Fibroblast of pulmonary artery (primary cell): ENCODE data around the gene ANXA8L1.
"Not testable (repeated sequence)": the region's sequence is repeated elsewhere in the genome, so short reads cannot be mapped to it uniquely, and the experiment has no call there.

ENCODE experiments used
- DNase-seq: peaks from one replicate; pipeline ENCODE4 v3.0.0-alpha.2; 2010; ENCODE audit warnings: low read depth
- H3K4me3 ChIP-seq: replicated peaks from 2 replicates; pipeline ENCODE4 v1.5.1; 2011; ENCODE audit warnings: low read depth, mild to moderate bottlenecking, control low read depth, low read length, moderate library complexity

ANXA8L1 gene

GRCh38 chr10:46423550-46423949 lies 48.0 kb downstream of the ANXA8L1 start:
- not testable (repeated sequence) for DNase-seq, H3K4me3 ChIP-seq

- DNase-seq, H3K4me3 ChIP-seq: not testable (repeated sequence)
Observed at GRCh38 chr10:46440942-46441341, 65.4 kb downstream of the ANXA8L1 start.
